IPS-20b (cell line): ENCODE data around the gene SWT1.
"Not testable (repeated sequence)": the region's sequence is repeated elsewhere in the genome, so short reads cannot be mapped to it uniquely, and the experiment has no call there.

Experiments
- H3K27ac ChIP-seq: one replicate; pipeline ENCODE4 v1.5.1; 2013; ENCODE audit warnings: low read length
- H3K27me3 ChIP-seq: 2 replicates; pipeline ENCODE4 v1.6.1; 2013; ENCODE audit warnings: mild to moderate bottlenecking, low read length, inconsistent platforms; ENCODE audit not compliant: insufficient read depth
- H3K36me3 ChIP-seq: 2 replicates; pipeline ENCODE4 v1.6.1; 2013; ENCODE audit warnings: low read depth, mild to moderate bottlenecking, inconsistent platforms, low read length, moderate library complexity; ENCODE audit not compliant: insufficient read depth
- H3K4me1 ChIP-seq: 2 replicates; pipeline ENCODE4 v1.6.1; 2013; ENCODE audit warnings: mild to moderate bottlenecking, control low read depth, inconsistent platforms, low read length, moderate library complexity; ENCODE audit not compliant: insufficient read depth
- H3K4me3 ChIP-seq: 2 replicates; pipeline ENCODE4 v1.5.1; 2013; ENCODE audit warnings: mild to moderate bottlenecking, low read length, inconsistent platforms
- H3K9ac ChIP-seq: 2 replicates; pipeline ENCODE4 v1.6.1; 2013; ENCODE audit warnings: low read depth, mild to moderate bottlenecking, inconsistent platforms, low read length, moderate library complexity
- H3K9me3 ChIP-seq: 2 replicates; pipeline ENCODE4 v1.6.1; 2013; ENCODE audit warnings: mild to moderate bottlenecking, low read depth, low read length, inconsistent platforms; ENCODE audit not compliant: insufficient read depth

Gene SWT1

GRCh38 chr1:185315445-185316071, 158.6 kb downstream of the SWT1 start:
- Histone ChIP-seq H3K4me1 (peaks cover 30% of the 10 kb centered on the region; the same call in 1 of the 2 replicates), H3K4me3 (peak overlapping the region; percentile 90), H3K27ac (no peak overlapping the region), H3K36me3 (peaks cover 21% of the 10 kb centered on the region), H3K9ac (peak overlapping the region; percentile 97; the same call in 1 of the 2 replicates), H3K9me3 (no peaks in the 10 kb centered on the region), H3K27me3 (no peaks in the 10 kb centered on the region)

GRCh38 chr1:185316163-185317033, 159.4 kb downstream of the SWT1 start:
- H3K27me3 ChIP-seq: no peaks in the 10 kb centered on the region
- H3K9ac ChIP-seq: peak overlapping the region; percentile 97
- H3K36me3 ChIP-seq: peaks cover 13% of the 10 kb centered on the region
- H3K9me3 ChIP-seq: no peaks in the 10 kb centered on the region
- H3K4me1 ChIP-seq: peaks cover 30% of the 10 kb centered on the region; the same call in 1 of the 2 replicates
- peak overlapping the region; percentile 90 for H3K4me3 ChIP-seq
- H3K27ac ChIP-seq: peak overlapping the region; percentile 66

GRCh38 chr1:185317034-185317885, 160.3 kb downstream of the SWT1 start, which contains the start of gene IVNS1ABP:
IVNS1ABP (minus strand) TSS chr1:185317243; CDS start chr1:185309493, 7,750 bp downstream.
- peak within 1 kb of the TSS; percentile 97 for H3K9ac ChIP-seq
- H3K4me1 ChIP-seq: peaks cover 24% of the 10 kb centered on the region; the same call in 1 of the 2 replicates
- no peaks in the 10 kb centered on the region for H3K9me3 ChIP-seq
- H3K27me3 ChIP-seq: no peaks in the 10 kb centered on the region
- H3K4me3 ChIP-seq: peak within 1 kb of the TSS; percentile 90
- H3K36me3 ChIP-seq: peaks cover 4% of the 10 kb centered on the region; the same call in 1 of the 2 replicates
- H3K27ac ChIP-seq: peak within 1 kb of the TSS; percentile 89

GRCh38 chr1:185317886-185318310, 160.9 kb downstream of the SWT1 start:
- peak overlapping the region; percentile 92 for H3K9ac ChIP-seq
- H3K27me3 ChIP-seq: no peaks in the 10 kb centered on the region
- 0 out of 2 replicates have a peak, but pooled peaks cover 3% of the 10 kb centered on the region for H3K36me3 ChIP-seq
- peaks cover 19% of the 10 kb centered on the region; the same call in 1 of the 2 replicates for H3K4me1 ChIP-seq
- no peaks in the 10 kb centered on the region for H3K9me3 ChIP-seq
- H3K27ac ChIP-seq: peak overlapping the region; percentile 89
- H3K4me3 ChIP-seq: peak overlapping the region; percentile 83

GRCh38 chr1:185318431-185319138, 161.6 kb downstream of the SWT1 start:
- Histone ChIP-seq H3K9ac (peak overlapping the region; percentile 92; the same call in 1 of the 2 replicates), H3K4me1 (peaks cover 13% of the 10 kb centered on the region; the same call in 1 of the 2 replicates), H3K4me3 (peak overlapping the region; percentile 83), H3K27me3 (no peaks in the 10 kb centered on the region), H3K36me3 (0 out of 2 replicates have a peak, but pooled peaks cover 3% of the 10 kb centered on the region), H3K9me3 (no peaks in the 10 kb centered on the region), H3K27ac (no peak overlapping the region)

- Histone ChIP-seq H3K9ac (no peak overlapping the region), H3K36me3 (0 out of 2 replicates have a peak, but pooled peaks cover 3% of the 10 kb centered on the region), H3K4me3 (no peak overlapping the region), H3K27me3 (no peaks in the 10 kb centered on the region), H3K4me1 (peaks cover 10% of the 10 kb centered on the region; the same call in 1 of the 2 replicates), H3K9me3 (no peaks in the 10 kb centered on the region), H3K27ac (no peak overlapping the region)
Measured at GRCh38 chr1:185319139-185319475, 162.1 kb downstream of the SWT1 start.

- not testable (repeated sequence) for H3K27ac ChIP-seq, H3K4me1 ChIP-seq, H3K36me3 ChIP-seq, H3K4me3 ChIP-seq, H3K9me3 ChIP-seq, H3K27me3 ChIP-seq, H3K9ac ChIP-seq
Measured at GRCh38 chr1:185321104-185321503, 164.1 kb downstream of the SWT1 start.

- H3K36me3 ChIP-seq, H3K9me3 ChIP-seq, H3K9ac ChIP-seq, H3K4me1 ChIP-seq, H3K27ac ChIP-seq, H3K4me3 ChIP-seq, H3K27me3 ChIP-seq: not testable (repeated sequence)
Measured at GRCh38 chr1:185321653-185322221, 164.8 kb downstream of the SWT1 start.

GRCh38 chr1:185322636-185323035, 165.7 kb downstream of the SWT1 start:
- peaks cover 6% of the 10 kb centered on the region; the same call in 1 of the 2 replicates for H3K4me1 ChIP-seq
- no peaks in the 10 kb centered on the region for H3K9me3 ChIP-seq
- H3K9ac ChIP-seq: no peak overlapping the region
- H3K27ac ChIP-seq: no peak overlapping the region
- H3K36me3 ChIP-seq: no peaks in the 10 kb centered on the region
- no peak overlapping the region for H3K4me3 ChIP-seq
- no peaks in the 10 kb centered on the region for H3K27me3 ChIP-seq

- H3K27me3 ChIP-seq: no peaks in the 10 kb centered on the region
- H3K4me1 ChIP-seq: no peaks in the 10 kb centered on the region
- H3K36me3 ChIP-seq: no peaks in the 10 kb centered on the region
- H3K9ac ChIP-seq: no peak overlapping the region
- H3K4me3 ChIP-seq: no peak overlapping the region
- H3K27ac ChIP-seq: no peak overlapping the region
- no peaks in the 10 kb centered on the region for H3K9me3 ChIP-seq
Measured at GRCh38 chr1:185324118-185324517, 167.2 kb downstream of the SWT1 start.
